ENCODE results near the gene MOGAT2.
A peak's percentile ranks its signal among the peaks of the same experiment; 100 is the strongest.

GRCh38 chr11:75733431-75734107 lies 15.9 kb downstream of the MOGAT2 start:
- TF ChIP-seq CTCF (IDR thresholded peaks at IDR 0.05) (no peak), POLR2A (IDR thresholded peaks at IDR 0.05) (peak; percentile 9 to 37)

All from Peyer's patch (tissue), 4 donors.